ENCODE measurements around the gene NF1.
A peak's percentile ranks its signal among the peaks of the same experiment; 100 is the strongest.
"Not testable (repeated sequence)": the region's sequence is repeated elsewhere in the genome, so short reads cannot be mapped to it uniquely, and the experiment has no call there.

The NF1 gene

DNA sequence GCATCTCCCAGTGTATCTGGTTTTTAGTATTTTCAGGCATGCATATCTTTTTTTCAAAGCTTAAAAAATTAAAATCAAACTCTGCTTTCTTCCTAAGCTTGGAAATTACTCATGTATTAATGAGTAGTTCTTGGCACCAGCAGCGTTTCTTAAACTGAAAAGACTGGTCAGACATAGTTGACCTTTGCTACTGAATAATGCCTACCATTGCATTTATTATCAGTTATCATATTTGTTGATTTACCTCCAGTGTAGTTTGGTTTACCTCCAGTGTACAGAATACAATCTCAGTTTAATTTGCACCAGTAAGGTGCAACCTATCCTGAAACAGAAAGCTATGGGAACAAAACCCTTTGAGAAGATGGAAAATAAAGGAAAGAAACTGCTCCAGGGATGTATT lies 261.2 kb downstream of the NF1 start:
- DNase-seq = no peak

DNA sequence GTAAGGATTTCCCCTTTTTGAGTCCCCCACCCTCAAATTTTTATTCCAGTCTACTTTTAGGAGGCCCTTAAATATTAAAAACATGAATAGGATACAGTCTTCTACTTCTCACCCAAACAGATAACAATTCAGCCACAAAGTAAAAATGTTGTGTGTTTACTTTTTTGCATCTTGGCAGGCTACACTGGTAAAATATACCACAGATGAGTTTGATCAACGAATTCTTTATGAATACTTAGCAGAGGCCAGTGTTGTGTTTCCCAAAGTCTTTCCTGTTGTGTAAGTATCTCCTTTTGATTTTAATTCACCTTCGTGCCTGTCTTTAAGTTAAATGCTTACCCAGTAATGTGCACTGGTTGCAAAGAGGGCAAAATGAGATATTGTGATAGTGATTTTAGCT lies 262.3 kb downstream of the NF1 start:
- DNase-seq = no peak

DNA sequence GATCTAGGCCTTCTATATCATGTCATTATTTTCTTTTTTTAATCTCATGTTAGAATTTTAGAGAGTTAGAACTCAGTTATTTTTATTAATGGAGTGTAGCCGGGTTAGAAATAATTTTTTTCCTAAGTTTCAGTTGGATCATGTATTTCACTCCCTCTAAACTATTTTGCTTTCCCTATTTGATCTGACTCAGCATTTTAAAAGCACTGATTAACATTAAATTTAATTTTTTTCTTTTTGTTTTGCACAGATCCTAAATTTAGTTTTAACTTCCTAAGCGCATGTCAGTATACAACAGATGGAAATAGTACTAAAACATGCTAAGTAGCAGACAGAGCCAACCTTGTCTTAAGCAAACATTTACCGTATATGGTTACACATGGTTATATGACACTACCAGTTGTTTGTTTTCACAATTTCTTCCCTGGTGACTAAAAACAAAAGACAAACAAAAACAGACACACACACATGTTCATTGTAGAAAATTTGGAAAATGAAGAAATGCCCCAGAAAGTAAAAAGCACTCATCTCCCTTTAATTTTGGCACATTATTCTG lies 263.1 kb downstream of the NF1 start:
- no peak for DNase-seq

DNA sequence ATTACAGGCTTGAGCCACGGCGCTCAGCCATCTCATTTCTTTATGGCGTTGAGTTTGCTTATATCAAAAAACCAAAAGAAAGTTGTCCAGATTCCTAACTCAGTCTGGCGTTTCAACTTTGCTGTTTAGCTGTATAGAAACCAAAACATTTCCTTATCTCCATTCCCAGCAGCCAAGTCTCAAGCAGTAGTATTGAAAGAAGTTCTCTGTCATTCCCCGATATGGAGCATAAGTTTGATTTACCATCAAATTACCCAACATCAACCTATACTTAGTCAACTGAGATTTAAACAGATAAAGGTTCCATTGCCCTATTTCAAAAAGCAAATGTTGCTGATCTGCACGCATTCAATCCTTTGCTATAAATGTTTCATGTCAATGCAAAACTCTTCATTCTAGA lies 269.2 kb downstream of the NF1 start:
- no peak for DNase-seq

DNA sequence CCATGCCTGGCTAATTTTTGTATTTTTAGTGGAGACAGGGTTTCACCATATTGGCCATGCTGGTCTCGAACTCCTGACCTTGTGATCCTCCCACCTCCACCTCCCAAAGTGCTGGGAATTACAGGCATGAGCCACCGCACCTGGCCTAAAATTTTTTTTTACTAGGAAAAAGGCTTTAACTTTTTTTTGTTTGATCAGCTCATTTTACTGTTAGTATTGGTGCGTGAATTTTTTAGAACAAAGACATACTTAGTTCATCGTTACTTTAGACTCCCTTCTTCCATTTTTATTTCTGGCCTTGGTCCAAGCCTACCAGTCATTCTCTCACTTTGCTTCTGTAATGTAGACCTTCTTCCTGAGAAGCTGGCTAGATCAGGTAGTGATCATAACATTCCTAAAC lies 271.3 kb downstream of the NF1 start:
- DNase-seq = no peak

DNA sequence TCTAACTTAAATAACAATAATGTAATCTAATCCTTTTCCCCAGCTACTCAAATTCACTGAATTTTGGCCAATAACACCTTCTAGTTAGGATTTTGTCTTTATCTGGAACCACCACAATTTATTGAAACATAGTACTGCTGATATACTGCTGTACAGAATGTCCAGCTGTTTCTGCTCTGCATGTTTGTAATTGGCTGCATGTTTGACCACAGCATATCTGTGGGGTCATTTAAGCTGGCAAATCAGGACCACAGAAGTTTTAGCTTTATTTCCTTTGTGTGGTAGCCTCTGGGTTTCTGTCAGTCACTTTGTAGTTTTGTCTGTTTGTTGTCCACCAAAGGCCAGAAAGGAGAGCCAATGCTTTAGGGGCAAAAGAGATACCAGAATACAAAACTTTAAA lies 274.5 kb downstream of the NF1 start:
- DNase-seq = no peak

DNA sequence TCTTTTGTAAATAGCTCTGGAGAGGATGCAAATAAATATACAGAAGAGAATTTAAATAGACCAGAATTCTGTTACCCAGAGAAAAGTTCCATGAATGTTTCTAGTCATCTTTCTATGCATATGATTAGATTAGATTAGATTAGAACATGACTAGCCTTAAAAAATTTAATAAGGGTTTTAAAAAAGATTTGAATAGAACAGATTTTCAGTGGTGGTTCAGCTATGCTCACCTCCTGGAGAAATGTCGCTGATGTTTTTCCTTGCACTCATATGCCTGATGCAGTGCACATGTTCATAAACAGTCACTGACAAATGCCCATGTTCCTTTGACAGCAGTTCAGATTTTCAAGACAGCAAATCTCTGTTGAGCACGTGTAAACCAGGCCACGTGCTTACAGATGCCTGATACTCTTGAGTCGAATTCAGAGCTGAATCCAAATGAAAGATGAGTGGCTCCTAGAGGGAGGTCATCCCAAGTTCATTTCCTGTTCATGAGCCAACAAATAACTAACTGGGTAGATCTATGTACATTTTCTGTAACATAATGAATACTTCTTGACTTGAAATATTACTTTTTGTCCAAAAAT lies 276.8 kb downstream of the NF1 start:
- DNase-seq = no peak

DNA sequence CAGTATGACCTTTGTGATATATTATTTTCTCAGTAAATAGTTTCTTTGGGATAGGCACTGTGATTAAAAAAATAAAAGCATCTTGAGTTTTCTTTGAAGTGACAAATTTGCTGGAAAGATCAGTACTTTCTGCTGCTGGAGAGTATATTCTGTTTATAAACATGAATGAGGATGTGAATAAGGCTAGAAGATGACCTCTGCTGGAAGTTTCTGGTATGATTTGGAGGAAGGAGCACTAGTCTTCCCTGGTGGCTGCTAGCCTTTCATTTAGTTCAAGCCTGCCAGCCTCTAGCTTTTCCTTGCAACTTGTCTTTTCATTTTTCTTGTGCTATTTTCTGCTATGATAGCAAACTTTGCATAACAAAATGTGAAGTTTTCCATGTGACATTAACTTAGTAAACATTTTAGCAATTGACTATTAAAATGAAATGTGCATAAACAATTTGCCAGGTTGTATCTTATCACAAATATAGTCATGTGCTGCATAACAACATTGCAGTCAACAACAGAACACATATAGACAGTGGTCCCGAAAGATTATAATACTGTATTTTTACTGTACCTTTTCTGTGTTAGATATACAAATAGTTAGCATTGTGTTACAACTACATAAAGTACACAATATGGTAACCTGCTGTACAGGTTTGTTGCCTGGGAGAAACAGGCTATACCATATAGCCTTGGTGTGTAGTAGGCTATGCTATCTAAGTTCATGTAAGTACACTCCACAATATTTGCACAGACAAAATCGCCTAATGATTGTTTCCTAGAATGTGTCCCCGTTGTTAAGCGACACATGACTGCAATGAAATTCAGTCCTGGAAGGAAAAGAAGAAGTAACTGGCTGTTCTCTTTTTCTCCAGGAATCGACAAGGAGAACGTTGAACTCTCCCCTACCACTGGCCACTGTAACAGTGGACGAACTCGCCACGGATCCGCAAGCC lies 278.6 kb downstream of the NF1 start:
- DNase-seq = peak; percentile 37

DNA sequence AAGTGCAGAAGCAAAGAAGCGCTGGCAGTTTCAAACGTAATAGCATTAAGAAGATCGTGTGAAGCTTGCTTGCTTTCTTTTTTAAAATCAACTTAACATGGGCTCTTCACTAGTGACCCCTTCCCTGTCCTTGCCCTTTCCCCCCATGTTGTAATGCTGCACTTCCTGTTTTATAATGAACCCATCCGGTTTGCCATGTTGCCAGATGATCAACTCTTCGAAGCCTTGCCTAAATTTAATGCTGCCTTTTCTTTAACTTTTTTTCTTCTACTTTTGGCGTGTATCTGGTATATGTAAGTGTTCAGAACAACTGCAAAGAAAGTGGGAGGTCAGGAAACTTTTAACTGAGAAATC lies 279.3 kb downstream of the NF1 start:
- no peak for DNase-seq

DNA sequence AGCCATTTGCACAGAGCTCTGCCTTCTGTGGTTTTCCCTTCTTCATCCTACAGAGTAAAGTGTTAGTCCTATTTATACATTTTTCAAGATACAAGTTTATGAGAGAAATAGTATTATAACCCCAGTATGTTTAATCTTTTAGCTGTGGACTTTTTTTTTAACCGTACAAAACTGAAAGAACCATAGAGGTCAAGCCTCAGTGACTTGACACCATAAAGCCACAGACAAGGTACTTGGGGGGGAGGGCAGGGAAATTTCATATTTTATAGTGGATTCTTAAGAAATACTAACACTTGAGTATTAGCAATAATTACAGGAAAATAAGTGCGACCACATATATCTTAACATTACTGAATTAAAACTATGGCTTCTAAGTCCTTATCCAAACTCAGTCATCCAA lies 279.7 kb downstream of the NF1 start:
- DNase-seq = no peak

DNA sequence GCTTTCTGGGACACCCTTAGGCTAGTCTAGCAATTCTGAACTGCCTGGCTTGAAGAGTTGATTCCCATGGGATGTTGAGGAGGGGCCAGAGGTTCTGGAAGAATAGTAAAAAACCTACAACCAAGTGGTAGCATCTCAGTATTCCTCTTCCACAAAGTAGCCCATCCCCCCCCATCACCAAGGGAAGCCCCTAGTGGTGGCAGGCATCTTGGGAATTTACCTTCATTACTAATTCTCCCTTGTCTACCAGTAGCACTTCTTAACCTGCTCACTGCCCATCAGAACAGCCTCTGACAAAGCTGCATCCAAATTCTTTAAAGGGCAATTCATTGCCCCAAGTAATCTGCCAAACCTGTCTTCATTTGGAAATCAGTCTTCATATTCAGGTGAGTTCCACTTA lies 283.9 kb downstream of the NF1 start:
- DNase-seq = no peak

DNA sequence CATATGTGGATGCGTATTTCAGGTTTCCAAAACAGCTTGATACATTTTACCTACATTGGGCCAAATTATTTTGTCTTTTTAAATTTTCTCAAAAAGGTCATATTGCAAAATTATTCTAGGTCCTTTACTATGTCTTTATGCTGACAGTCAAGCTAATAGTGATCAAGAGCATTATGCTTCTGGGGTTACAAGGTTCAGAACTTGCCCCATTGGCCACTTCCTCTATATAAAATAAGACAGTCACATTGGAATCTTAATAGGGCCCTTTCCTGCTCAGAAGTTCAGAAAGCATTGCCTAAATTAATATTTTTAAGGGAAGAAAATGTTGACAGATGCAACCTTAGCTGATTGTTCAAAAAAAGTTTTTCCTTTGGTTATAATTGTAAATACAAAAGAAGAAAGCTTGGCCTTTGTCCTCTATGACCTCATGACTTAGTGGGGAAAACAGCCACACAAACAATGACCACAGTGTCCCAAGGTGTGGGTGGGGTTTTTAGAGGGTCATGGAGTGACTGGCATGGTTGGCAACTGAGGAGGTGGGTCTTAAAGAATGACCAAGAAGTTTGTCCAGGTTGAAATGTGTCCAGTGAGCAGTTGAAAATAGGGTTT lies 284.9 kb downstream of the NF1 start:
- DNase-seq = no peak

DNA sequence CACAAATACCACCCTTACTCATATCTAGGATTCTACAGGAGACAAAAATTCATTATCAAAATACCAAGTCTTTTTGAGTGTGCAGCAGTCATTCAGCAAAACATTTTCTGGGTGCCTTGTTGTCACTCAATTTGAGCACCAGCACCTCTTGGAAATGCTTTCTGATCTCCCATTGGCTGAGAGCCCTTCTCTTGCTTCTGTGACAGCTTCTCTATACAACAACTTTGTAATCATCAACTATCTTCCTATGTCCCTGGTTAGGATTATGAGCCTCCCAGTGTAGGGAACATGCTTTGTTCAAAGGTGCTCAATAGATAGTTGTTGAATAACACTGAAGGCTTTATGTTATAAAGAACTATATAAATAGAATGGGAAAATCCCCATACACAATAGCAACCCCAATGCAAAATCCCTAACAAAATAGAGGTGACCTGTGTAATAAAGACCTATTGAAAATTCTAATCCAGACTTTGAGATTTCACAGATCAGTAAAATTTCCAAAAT lies 286.4 kb downstream of the NF1 start:
- no peak for DNase-seq

DNA sequence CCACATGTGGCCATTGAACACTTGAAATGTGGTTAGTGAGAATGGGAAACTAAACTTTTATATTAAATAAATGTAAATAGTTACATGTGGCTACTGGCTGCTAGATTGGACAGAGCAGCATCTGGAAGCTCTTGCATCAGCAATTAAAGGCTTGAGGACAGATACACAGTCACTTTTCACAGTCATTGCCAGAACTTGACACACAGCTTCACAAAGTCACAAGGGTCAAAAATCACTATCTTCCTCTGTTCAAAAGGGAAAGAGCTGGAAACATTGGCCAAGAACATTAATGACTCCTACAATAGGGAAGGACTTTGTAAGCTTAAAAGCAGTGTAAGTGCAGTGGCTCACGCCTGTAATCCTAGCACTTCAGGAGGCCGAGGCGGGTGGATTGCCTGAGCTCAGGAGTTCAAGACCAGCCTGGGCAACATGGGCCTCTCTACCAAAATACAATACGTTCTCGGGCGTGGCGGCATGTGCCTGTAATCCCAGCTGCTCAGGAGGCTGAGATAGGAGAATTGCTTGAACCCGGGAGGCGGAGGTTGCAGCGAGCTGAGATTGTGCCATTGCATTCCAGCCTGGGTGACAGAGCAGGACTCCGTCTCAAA lies 288.0 kb downstream of the NF1 start:
- not testable (repeated sequence) for DNase-seq

DNA sequence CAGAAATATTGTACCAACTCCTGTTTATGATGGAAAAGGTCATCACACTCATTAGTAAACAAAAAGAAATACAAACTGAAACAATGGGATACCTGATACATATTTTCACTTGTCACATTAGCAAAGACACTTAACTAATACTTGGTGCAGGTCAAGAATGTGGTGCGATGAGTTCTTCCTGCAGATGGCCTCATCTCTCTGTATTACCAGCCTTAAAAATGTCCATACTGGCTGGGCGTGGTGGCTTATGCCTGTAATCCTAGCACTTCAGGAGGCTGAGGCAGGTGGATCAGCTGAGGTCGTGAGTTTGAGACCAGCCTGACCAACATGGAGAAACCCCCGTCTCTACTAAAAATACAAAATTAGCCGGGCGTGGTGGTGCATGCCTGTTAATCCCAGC lies 288.7 kb downstream of the NF1 start:
- not testable (repeated sequence) for DNase-seq

DNA sequence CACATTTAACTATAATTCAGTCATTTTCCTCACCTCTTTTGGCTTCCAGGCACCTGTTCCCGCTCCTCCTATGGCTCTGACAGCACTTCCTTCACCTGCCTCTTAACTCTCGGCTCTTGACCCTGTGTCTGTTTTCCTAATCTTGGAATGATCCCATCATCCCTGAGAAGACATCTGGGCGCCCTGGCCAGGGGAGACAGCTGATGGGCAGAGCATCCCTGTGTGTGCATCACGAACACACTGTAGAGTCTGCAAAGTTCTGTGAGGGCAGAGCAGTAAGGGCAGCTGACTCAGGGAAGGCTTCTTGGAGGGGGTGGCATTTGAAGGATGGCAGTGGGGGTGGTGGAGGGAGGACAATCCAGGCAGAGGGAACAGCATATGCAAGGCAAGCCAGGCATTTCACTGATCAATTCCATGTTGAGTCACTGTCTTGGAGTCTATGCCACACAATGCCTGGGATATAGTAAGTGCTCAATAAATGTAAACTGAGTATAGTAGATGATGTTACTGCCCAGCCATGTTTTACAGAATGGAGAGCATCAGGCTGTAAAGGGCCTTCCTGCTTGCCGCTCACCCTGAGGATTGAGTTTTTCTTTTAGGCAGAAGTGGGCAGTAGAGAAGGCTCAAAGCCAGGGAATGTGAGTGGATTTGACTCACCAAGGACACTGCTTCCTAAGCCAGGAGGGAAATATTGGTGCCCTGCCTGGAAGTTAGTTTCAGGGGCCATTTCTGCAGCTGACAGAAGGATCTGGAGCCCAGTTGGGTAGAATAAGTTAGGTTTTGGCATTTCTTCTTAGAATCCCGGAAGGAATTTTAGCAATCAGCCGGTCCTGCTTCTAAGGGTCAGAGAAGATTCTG lies 290.9 kb downstream of the NF1 start:
- DNase-seq = no peak

DNA sequence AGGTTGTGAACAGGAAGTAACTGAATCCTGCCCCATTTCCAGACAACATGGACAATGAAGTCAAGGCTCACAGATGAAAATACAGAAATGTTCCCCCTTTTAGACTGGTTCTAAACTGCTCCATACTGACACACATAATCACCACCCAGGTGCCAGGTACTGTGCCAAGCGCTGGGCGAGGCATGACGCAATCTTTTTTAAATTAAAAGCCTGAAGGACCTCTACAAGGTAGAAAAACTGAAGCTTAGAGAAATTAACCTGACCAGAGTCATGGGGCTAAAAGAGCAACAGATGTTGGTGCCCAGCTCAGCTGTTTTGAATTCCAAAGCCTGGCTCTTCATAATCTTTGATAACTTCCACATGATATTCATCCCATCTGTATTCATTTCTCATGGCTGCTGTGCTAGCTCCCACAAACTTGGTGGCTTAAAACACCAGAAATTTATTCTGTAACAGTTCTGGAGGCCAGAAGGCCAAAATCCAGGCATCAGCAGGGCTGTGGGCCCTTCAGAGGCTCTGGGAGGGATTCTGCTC lies 291.8 kb downstream of the NF1 start:
- no peak for DNase-seq

DNA sequence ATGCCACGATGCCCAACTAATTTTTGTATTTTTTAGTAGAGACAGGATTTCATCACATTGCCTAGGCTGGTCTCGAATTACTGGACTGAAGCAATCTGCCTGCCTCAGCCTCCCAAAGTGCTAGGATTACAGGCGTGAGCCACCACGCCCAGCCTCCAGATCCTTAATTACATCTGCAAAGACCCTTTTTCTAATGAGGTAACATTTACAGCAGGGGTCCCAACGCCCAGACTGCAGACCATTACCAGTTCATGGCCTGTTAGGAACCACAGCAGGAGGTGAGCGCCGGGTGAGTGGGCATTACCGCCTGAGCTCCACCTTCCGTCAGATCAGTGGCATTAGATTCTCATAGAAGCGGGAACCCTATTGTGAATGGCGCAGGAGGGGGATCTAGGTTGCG lies 292.7 kb downstream of the NF1 start:
- DNase-seq = no peak

DNA sequence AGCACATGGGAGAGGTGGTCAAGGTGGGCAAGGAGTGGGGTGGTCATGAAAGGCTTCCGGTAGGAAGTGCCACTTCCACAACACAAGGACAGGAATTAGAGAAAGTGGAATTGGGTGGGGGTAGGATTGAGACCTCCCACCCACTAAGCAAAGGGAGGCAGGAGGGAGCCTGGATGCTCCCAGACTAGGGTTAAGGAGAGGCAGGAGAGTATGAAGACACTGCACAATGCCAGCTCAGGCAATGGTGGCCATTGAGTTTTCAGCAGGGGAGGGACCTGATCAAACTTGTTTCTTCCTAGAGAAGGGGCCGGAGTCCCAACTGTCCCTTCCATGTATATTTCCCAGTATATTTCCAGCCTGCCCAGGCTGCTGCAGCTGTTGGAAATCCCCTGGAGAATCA lies 293.6 kb downstream of the NF1 start:
- no peak for DNase-seq

DNA sequence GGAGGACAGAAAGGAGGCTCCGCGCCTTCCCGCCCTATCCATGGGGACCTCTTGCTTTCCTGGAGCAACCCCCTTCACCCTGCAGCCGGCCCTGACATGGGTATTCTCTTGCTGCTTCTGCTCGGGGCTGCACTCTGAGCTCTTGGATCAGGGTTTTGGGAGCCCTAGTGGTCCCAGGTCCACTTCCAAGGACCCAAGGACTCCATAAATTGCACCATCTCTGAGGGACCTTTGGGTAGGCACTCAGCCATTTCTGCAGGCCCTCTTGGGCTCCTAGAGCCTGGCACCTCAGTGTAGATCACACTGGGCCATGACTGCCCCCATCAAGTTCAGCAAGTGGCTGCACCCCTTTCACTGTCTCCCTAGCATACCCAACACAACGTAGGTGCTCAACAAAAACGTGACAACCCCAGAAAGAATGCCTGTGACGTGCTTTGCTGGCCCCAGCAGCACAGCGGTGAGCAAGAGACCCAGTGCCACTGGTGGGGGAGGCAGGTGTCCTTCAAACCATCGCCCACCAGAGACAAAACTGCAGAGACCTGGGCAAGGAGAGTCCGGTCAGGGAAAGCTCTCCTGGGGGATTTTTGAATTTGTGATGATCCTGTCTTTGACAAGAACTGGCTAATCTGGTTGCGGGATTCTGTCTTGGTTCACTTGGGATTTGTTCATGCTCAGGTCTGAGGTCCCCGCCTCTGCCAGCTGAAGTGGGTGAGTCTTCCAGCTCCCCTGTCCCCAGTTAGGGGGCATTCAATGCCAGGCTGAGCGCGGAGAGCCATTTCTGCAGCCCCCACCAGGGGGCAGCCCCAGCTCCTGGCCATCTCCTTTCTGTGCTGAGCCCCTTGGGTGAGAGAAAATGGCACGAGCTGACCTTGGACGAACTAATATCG lies 294.2 kb downstream of the NF1 start:
- DNase-seq = no peak
